Stimulated activated CD8-positive, alpha-beta memory T cell treated with anti-CD3 and anti-CD28 coated beads, Interleukin-4, amount 100 ng/mL, for 4 hours (primary cell): ENCODE results near the gene PAQR7.

ENCODE experiments used
- DNase-seq, 2 donors: peaks; one replicate each; pipeline ENCODE4 v3.0.0-alpha.2; 2020; ENCODE audit warnings: low read depth in 2 of 2, low spot score in 1 of 2

The PAQR7 gene

DNA sequence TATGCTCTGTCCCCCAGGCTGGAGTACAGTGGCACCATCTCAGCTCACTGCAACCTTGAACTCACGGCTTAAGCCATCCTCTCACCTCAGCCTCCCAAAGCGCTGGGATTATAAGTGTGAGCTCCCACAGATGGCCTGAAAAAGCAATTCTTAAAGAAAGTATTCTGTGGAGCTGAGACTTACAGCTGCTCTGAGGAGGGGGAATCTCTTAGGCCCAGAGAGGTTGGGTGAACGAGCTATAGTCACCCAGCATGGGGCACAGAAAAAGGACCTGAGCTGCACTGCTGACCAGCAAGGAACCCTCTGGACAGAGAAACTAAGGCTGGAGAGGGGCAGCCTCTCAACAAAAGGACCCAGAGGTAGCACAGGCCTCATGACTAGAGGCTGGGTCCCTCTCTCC, 1.3 kb downstream of the PAQR7 start:
- no peak for DNase-seq

DNA sequence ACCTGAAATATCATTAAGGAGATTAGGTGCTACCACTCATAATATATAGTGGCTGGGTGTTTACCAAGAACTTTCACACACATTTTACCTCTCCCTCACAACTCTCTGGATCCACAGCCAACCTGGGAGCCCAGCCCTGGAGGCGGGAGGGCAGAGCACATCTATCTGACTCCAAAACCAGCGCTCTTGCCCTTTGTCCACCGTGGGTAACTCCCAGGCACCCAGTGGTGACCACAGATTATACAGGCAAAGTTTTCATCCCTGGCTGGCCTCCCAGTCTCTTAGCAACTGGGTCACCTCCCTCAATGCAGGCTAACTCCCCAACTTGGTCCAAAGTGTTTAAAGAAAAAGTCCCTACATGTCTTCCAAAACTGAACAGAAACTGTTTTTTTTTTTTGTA, 2.4 kb downstream of the PAQR7 start:
- DNase-seq, result no peak

GRCh38 chr1:25872713-25873112, 2.8 kb downstream of the PAQR7 start:
- DNase-seq, result no peak

- no peak for DNase-seq
Observed at GRCh38 chr1:25871704-25872494, 3.6 kb downstream of the PAQR7 start.

DNA sequence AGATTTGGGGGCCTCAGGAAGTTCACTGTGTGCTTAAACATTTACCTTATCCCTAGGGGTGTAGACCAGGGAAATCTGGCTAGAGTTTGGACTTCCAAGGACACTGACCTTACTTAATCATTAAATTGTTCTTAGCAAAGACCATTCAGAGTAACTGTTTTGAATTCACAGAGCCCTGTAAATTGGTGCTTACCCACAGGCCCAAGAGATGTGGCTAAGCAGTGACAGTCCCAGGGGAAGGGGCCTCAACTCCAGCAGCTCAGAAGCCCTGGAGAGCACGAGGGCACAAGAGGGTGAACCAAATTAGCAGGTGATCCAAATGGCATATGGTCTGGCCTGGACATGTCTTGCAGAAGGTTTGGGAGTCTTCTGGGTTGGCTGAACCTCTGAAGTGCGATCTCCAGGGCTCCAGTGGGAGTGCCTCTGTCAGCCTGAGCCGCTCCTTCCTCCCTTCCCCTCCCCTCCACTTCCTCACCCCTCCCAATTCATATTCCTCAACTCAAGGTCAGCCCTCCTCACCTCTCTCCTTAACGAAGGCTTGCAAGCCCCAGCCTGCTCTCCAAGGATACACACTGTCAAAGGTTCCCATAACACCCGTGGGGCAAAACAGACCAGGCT, 4.3 kb downstream of the PAQR7 start:
- no peak for DNase-seq

- DNase-seq, result no peak
Observed at GRCh38 chr1:25870614-25871013, 4.9 kb downstream of the PAQR7 start.

- DNase-seq, result no peak
Observed at GRCh38 chr1:25869909-25870606, 5.5 kb downstream of the PAQR7 start.

DNA sequence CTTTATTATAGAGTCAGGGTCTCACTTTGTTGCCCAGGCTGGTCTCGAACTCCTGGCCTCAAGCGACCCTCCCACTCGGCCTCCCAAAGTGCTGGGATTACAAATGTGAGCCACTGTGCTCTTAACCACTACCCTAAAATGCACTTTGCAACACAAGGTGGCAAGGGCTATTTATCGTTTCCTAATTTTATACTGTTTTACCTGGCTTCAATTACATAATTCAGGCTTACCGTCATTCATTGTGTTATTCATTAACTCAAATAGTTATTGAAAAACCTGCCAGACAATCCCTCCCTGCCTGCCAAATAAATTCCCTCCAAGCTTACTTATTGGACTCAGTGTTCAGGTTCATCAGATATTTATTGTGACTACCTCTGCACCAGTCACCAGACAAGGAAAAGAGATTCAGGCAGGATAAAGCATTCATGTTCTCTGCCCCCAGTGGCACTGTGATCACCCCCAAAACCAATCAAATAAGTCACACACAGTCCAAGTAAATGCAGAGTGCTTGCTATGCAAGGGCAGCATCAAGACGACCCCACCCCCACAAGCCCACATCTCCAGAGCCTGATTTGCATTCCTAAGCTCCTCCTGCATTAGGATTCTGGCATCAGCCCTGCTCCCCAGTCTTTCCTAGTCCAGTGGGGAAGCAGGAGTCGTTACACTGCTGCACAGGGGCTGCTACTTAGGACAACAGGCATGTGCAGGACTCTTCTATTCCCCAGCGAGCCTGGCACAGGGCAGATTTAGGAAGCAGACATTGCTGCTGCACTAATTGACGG, 8.1 kb downstream of the PAQR7 start:
- DNase-seq, result no peak

DNA sequence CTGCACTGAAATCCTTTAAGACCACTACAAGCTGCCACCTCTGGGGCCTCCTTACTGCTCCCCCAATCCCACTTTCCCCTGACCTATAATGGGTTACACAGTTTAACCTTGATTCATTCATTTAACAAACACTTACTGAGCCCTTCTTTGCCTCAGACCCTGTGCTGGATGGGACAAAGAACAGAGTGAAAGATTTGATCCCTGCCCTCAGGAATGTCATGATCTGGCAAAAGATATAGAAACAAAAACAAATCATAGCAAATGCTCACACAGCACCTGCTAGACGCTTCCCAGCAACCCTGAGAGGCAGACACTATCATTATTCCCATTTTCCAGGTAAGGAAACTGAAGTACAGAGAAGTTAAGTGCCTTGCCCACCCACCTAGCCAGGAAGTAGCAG, 9.2 kb downstream of the PAQR7 start:
- no peak for DNase-seq

GRCh38 chr1:25864434-25864833, 11.1 kb downstream of the PAQR7 start:
- no peak for DNase-seq

DNA sequence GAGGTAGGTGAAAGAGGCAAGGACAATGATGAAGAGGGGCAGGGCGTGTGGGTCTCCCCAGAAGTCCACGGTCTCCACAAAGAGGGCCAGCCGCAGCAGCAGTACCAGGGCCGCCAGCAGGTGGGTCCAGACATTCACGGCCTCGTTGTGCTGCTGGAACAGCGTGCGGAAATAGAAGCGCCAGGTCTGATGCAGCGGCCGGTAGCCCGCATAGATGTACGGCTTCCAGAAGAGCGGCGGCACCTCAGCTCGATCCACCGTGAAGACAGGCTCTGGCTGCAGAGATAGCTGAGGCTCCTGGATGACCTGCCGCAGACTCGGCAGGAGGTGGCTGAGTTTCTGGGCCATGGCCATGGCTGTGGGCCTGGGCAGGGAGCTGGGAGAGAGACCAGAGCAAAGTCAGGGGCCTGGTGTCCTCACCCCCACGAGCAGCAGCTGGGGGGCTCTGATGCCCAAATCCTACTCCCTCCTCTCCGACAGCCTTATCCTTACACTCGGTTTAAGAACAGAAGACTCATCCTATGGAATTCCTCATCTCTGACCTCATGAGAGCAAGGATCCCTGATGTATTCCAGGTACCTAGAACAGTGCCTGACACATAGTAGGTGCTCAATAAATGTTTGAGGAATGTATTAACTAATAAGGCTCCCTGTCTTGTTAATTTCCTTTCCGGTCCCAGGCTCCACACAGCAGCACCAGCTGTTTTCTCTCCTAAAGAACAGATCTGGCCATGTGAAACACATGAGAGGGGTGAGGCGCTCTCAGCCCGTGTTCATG, 11.8 kb downstream of the PAQR7 start:
- DNase-seq, result no peak

- DNase-seq, result no peak
Observed at GRCh38 chr1:25862785-25863485, 12.6 kb downstream of the PAQR7 start.

- DNase-seq, result no peak
Observed at GRCh38 chr1:25861316-25862286, 13.9 kb downstream of the PAQR7 start.

- peak; percentile 79 to 83 for DNase-seq
Observed at GRCh38 chr1:25858906-25859789, 16.4 kb downstream of the PAQR7 start, which contains the start of gene AUNIP. AUNIP (minus strand) TSS chr1:25859457; CDS start chr1:25859357, 100 bp downstream.

DNA sequence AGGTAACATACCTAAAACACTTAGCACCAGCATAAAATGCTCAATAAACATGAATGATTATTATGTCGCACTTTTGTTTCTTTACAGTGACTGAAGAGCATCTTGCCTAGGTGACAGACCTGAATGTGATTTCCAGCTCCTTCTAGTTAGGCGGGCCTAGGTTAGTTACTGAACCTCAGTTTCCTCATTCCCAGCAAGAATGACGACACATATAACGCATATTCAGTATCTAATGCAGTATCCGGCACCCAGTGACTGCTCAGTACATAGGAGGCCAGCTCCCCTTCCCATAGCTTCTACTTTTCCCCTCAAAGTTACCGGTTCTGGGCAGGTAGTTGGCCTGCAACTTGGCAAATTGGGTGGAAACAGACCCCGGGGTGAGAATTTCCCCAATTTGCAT, 17.0 kb downstream of the PAQR7 start:
- DNase-seq, result no peak

DNA sequence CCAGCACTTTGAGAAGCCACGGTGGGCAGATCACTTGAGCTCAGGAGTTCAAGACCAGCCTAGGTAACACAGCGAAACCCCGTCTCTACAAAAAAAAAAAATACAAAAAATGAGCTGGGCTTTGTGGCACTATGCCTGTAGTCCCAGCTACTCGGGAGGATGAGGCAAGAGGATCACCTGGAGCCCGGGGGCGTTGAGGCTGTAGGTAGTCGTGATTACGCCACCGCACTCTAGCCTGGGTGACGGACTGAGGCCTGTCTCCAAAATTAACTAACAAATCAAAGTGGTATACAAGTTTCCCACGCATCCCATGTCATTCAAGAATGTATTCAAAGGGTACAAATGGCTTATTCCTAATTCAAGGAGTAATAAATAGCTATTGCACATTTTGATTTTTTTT, 18.7 kb downstream of the PAQR7 start:
- no peak for DNase-seq

GRCh38 chr1:25854554-25854953, 21.0 kb downstream of the PAQR7 start:
- no peak for DNase-seq

DNA sequence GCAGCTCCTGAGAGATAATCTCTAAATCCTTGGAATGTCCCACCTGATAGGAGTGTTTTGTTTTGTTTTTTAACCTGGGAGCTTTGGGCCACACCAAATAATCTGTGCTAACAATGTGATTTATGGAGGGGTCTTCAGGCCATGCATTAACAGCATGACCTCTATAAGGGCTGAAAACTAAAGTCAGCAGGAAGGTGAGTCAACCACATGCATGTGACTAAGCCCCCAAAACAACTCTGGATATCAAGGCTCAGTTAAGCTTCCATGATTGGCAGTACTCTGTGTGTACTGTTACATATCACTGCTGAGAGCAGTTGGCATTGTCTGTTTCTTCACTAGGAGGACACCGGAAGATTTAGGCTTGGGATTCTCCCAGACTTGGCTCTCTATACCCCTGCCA, 27.0 kb downstream of the PAQR7 start:
- DNase-seq, result no peak
